Stimulated activated CD8-positive, alpha-beta memory T cell treated with anti-CD3 and anti-CD28 coated beads, Interleukin-7, amount 100 ng/mL, for 48 hours (primary cell): Measurements from ENCODE around the gene ITGB5.
"Not testable (repeated sequence)": the region's sequence is repeated elsewhere in the genome, so short reads cannot be mapped to it uniquely, and the experiment has no call there.

ENCODE experiments used
- DNase-seq, 2 donors: peaks; one replicate each; pipeline ENCODE4 v3.0.0-alpha.2; 2020; ENCODE audit warnings: low read depth in 1 of 2; ENCODE audit errors: extremely low read depth in 1 of 2

ITGB5 gene

GRCh38 chr3:124789103-124789502, 98.1 kb downstream of the ITGB5 start:
- DNase-seq, result not testable (repeated sequence)

DNA sequence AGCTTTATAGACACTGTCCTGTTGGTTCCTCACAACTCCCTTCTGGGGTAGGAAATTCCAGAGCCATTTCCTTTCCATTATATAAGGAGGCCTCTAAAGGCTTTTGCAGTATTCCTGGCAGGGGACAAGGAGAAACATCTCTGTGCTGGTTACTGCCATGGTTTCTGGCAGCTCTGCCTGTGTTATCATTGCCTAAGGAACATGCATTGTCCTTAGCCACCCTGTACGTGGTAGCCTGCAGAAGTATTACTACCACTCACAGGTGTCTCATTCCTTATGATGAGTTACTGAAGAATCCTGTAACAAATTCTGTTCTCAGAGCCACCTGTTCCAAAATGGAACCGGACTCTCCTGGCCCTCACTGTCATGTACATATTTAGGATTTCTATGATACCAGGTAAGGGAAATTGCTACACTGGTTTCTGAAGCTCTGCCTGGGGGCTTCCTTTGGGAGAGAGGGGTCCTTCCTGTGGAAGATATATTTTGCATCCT, 98.9 kb downstream of the ITGB5 start:
- DNase-seq, result no peak

GRCh38 chr3:124787476-124788195, 99.5 kb downstream of the ITGB5 start:
- DNase-seq, result no peak

- DNase-seq, result no peak
Measured at GRCh38 chr3:124786511-124787241, 100.5 kb downstream of the ITGB5 start.

DNA sequence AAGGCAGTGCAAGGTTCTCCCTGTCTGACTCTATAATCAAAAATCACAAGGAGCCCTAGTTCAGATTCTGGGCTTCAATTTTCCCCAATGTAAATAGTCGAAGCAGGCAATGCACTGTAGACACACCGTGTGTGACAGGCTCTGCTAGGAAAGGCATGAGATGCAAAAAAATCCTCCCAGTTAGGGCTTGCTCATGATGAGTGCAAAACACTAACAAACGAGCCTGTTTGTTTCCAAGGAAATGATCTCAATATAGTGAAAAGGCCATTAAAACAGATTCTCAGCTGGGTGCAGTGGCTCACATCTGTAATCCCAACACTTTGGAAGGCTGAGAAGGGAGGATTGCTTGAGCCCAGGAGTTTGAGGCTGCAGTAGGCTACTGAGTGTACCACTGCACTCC, 101.2 kb downstream of the ITGB5 start:
- no peak for DNase-seq

DNA sequence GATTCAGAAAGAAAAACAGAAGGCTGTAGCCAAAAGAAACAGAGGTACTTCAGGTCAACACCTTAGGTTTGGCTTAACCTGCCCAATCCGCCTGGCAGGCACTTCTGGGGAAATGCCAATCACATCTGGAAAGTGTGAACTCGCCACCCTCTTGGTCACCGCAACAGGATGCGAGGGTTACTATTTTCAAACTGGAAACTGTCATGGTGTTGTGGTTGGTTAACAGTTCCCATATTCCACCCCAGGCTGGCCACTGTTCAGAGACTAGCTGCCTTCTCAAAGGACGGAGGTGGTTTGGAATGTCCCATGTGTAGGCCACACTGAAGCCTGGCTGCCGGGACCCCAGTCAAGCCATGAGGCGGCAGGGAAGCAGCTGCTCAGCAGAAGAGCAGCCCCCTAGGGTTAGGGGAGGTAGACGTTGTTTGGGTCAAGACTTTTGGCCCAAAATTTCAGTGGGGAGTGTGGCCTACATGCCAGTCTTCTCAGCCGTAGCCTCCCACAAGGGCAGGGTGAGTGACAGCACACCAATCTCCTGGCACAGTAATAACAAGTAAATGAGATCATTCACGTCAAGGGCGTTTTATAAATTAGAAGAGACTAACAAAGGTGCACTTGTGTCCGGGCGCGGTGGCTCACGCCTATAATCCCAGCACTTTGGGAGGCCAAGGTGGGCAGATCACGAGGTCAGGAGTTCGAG, 102.3 kb downstream of the ITGB5 start:
- DNase-seq, result no peak

DNA sequence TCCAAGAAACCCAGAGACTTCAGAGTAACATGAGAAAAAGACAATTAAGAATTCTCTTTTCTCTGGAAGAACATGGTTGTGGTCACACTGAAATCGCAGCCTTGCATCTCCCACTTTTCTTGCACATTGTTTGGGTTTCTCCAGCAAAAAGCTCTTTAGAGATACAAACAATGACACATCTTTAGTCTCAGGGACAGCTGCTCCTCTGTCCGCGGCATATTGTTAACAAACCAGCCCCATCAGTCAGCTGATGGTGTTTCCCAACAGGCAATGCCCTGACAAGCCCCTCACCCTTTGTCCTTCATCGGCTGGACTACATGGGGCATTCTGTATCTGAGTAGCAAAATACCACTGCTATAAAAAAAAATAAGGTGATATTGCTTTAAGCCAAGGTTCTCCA, 103.5 kb downstream of the ITGB5 start:
- DNase-seq, result no peak

GRCh38 chr3:124782377-124782712, 104.8 kb downstream of the ITGB5 start:
- not testable (repeated sequence) for DNase-seq

- no peak for DNase-seq
Measured at GRCh38 chr3:124781476-124782376, 105.4 kb downstream of the ITGB5 start.

GRCh38 chr3:124780761-124781475, 106.2 kb downstream of the ITGB5 start:
- DNase-seq, result no peak

DNA sequence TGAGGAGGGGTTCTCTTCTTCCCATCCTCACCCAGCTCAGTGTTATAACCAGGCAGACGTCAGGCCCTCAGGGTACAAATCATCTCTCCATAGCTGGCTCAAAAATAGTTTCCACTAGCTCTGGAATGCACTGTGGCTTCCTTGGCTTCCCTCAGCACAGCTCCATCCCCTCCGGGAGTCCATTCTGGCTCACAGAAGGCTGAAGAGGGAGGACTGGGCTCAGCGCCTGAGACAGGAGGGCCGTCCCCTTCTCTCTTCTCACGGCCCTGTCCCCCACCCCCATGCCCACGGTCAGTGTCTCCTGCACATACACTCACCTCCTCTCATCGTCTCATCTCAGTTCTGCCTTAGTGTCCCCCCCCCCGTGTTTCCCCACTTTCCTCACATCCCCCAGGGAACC, 106.8 kb downstream of the ITGB5 start:
- no peak for DNase-seq

- DNase-seq, result no peak
Measured at GRCh38 chr3:124779751-124780191, 107.4 kb downstream of the ITGB5 start.

- DNase-seq, result no peak
Measured at GRCh38 chr3:124779116-124779515, 108.0 kb downstream of the ITGB5 start.

DNA sequence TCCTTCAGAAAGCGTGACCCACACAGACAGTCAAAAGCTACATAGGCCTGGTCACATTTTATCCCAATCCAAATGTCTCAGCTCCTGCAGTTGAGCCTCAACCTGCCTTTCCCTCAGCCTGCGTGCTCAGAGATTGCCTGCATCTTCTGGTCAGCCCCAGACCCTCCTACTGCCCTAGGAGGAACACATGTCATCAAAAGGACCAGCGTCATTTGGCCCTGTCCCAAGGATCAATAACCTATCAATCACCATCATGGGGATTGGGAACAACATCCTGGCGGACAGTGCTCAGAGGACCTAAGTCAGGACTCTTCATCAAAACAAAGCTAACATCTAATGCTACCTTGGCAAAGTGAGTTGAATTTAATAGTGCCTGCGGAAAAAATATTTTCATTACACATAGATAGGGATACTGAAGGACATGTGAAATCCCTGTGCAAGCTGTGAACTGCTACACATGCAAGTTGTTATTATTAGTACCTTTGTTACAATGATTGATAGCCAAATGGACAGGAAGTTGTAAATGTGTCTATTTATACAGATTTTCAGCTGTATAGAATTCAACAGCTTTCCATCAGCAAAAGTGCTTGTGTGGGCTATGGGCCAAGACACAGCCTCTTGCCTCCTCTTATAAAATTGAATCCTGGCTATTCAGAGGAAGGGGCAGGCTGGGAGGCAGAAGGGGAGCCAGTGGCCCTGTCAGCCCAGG, 109.2 kb downstream of the ITGB5 start:
- DNase-seq, result no peak

DNA sequence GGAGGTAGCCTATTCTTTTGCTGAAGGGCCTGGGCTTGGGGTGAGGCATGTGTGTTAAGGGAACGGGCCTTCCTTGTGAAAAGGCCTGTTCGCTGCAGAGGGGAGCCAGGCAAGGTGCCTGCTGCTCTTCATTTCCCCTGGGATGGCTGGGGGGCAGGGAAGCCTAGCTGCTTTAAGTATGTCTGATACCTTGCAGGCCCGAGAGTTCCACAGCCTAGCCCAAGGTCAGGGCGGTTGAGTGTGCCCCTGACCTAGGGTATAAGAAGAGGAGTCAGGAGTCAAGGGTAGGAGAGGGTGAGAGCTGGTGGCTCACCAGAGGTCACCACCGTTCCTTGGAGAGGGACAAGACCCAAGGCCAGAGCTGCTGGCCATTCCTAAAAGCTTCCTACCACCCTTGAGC, 110.3 kb downstream of the ITGB5 start:
- DNase-seq, result no peak

GRCh38 chr3:124775877-124776276, 111.3 kb downstream of the ITGB5 start:
- DNase-seq, result no peak

DNA sequence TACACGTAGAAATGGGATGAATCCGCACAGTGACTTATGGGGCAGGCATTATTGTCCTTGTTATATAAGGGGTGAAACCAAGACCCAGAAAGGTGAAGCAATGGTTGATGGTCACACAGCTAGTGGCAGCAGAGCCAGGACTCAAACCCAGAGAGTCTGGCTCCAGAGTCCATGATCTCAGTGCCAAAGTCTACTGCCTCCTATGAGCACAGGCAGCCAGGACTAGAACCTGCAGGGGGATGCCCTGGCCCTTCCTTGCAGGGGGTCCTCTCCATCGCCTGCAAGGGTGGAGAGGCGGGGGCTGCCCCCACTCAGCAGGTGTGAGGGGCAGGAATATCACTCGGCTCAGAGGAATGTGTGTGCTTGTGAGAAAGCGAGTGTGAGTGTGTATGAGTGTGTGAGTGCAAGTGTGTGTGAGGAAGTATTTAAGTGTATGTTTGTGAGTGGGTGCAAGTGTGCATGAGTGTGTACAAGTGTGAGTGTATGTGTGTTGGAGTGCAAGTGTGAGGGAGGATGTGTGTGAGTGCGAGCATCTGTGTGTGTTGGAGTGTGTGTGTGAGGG, 112.2 kb downstream of the ITGB5 start:
- no peak for DNase-seq

DNA sequence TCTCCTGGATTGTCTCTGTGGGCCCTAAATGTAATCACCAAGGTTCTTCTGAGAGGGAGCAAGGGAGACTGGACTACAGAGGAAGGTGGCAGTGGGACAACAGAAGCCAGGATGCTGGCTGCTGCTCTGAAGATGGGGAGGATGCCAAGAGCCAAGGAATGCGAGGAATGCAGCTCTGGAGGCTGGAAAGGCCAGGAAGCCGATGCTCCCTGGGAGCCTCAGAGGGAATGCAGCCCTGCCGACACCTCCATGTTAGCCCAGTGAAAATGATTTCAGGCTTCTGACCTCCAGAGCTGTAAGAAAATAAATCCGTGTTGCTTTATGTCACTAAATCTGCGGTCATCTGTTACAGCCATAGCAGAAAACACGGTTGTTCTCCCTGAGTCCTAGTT, 112.8 kb downstream of the ITGB5 start:
- no peak for DNase-seq
